ENCODE data around the gene TCF4. TPM values are rescaled to one million over a fixed set of nuclear protein-coding genes. Genes with fewer than 3 reads are reported as not detected.
"Not testable (repeated sequence)": the region's sequence is repeated elsewhere in the genome, so short reads cannot be mapped to it uniquely, and the experiment has no call there.

The TCF4 gene
- total RNA-seq, 1 donor from 2014 or later = 3.9 TPM

GRCh38 chr18:55479656-55480420 is 108.2 kb downstream of the TCF4 start:
- intact Hi-C loops (cut with micrococcal nuclease) = no loop called here

GRCh38 chr18:55477860-55478581 is 110.0 kb downstream of the TCF4 start:
- intact Hi-C loops (cut with micrococcal nuclease) = loop anchor here (1.0 kb wide), 1 partner anchor 111 kb away; no protein-coding TSS in a partner anchor

- intact Hi-C loops (cut with micrococcal nuclease) = loop anchor here (1.0 kb wide), 1 partner anchor 112 kb away; no protein-coding TSS in a partner anchor
Measured at GRCh38 chr18:55477499-55477859, 110.5 kb downstream of the TCF4 start.

GRCh38 chr18:55475916-55476315 is 112.1 kb downstream of the TCF4 start:
- intact Hi-C loops (cut with micrococcal nuclease) = no loop called here

GRCh38 chr18:55475467-55475866 is 112.5 kb downstream of the TCF4 start:
- intact Hi-C loops (cut with micrococcal nuclease) = no loop called here

GRCh38 chr18:55473560-55473959 is 114.4 kb downstream of the TCF4 start:
- intact Hi-C loops (cut with micrococcal nuclease) = no loop called here

GRCh38 chr18:55473058-55473457 is 114.9 kb downstream of the TCF4 start:
- intact Hi-C loops (cut with micrococcal nuclease) = no loop called here

- intact Hi-C loops (cut with micrococcal nuclease) = no loop called here
Measured at GRCh38 chr18:55470826-55471225, 117.2 kb downstream of the TCF4 start.

GRCh38 chr18:55469134-55469533 is 118.9 kb downstream of the TCF4 start:
- intact Hi-C loops (cut with micrococcal nuclease) = not testable (repeated sequence)

GRCh38 chr18:55466789-55467188 is 121.2 kb downstream of the TCF4 start:
- intact Hi-C loops (cut with micrococcal nuclease) = no loop called here

GRCh38 chr18:55465313-55465712 is 122.7 kb downstream of the TCF4 start:
- intact Hi-C loops (cut with micrococcal nuclease) = no loop called here

GRCh38 chr18:55464581-55464980 is 123.4 kb downstream of the TCF4 start:
- intact Hi-C loops (cut with micrococcal nuclease) = no loop called here

GRCh38 chr18:55462652-55463051 is 125.3 kb downstream of the TCF4 start:
- intact Hi-C loops (cut with micrococcal nuclease) = no loop called here

- intact Hi-C loops (cut with micrococcal nuclease) = no loop called here
Measured at GRCh38 chr18:55461848-55462247, 126.1 kb downstream of the TCF4 start.

- intact Hi-C loops (cut with micrococcal nuclease) = no loop called here
Measured at GRCh38 chr18:55458456-55459203, 129.4 kb downstream of the TCF4 start.

GRCh38 chr18:55457028-55457427 is 131.0 kb downstream of the TCF4 start:
- intact Hi-C loops (cut with micrococcal nuclease) = no loop called here

- intact Hi-C loops (cut with micrococcal nuclease) = no loop called here
Measured at GRCh38 chr18:55455938-55456337, 132.1 kb downstream of the TCF4 start.

GRCh38 chr18:55453186-55453585 is 134.8 kb downstream of the TCF4 start:
- intact Hi-C loops (cut with micrococcal nuclease) = no loop called here

GRCh38 chr18:55452123-55452611 is 135.8 kb downstream of the TCF4 start:
- intact Hi-C loops (cut with micrococcal nuclease) = no loop called here

- intact Hi-C loops (cut with micrococcal nuclease) = no loop called here
Measured at GRCh38 chr18:55449412-55450140, 138.4 kb downstream of the TCF4 start.

- intact Hi-C loops (cut with micrococcal nuclease) = no loop called here
Measured at GRCh38 chr18:55448420-55448819, 139.6 kb downstream of the TCF4 start.

All from T-helper 1 cell treated with Interleukin-12 subunit alpha and Interleukin-12 subunit beta and Interleukin-4 antibody, amounts not matched to agents 30 ng/mL and 1 ng/mL, for 36 hours (primary cell).